Activated CD8-positive, alpha-beta memory T cell treated with anti-CD3 and anti-CD28 coated beads, Interleukin-2, amount 10 ng/mL, durations not matched to agents 7 days and 5 days (primary cell): ENCODE data around the gene ABCA6. TPM values are rescaled to one million over a fixed set of nuclear protein-coding genes. Genes with fewer than 3 reads are reported as not detected.

Experiments used
- ATAC-seq: fragments of 150-1000 bp; cut with Tn5 transposase; one replicate; pipeline ENCODE4 v1.10.0; 2021; ENCODE audit warnings: moderate library complexity
- CTCF ChIA-PET: fragments of 350-600 bp; sonication (Branson Sonifier 250); formaldehyde crosslinking; loops from one replicate; lab custom pipeline; 2021; ENCODE audit warnings: antibody characterized with exemption; lab: Charles Lee
- DNase-seq: peaks from one replicate; pipeline ENCODE4 v3.0.0-alpha.2; 2020
- H3K27ac Mint-ChIP-seq: one replicate; pipeline ENCODE4 v1.8.0; 2021; ENCODE audit warnings: mild to moderate bottlenecking, mixed read lengths
- H3K27me3 Mint-ChIP-seq: one replicate; pipeline ENCODE4 v1.8.0; 2021; ENCODE audit warnings: mixed read lengths
- H3K36me3 Mint-ChIP-seq: one replicate; pipeline ENCODE4 v1.8.0; 2021; ENCODE audit warnings: mild to moderate bottlenecking, mixed read lengths
- H3K4me1 Mint-ChIP-seq: one replicate; pipeline ENCODE4 v1.8.0; 2021; ENCODE audit warnings: mixed read lengths
- H3K4me3 Mint-ChIP-seq: one replicate; pipeline ENCODE4 v1.8.0; 2021; ENCODE audit warnings: mild to moderate bottlenecking, moderate library complexity, mixed read lengths
- H3K9me3 Mint-ChIP-seq: one replicate; pipeline ENCODE4 v1.8.0; 2022; ENCODE audit warnings: low read depth, mixed read lengths
- total RNA-seq, 2 experiments: library from RNA; stranded (reverse); gene quantifications; one replicate each; pipeline ENCODE4 v1.2.3, GENCODE V29; 2021

The ABCA6 gene
- total RNA-seq, 2 experiments from 2014 or later: 0.21 to 0.29 TPM

DNA sequence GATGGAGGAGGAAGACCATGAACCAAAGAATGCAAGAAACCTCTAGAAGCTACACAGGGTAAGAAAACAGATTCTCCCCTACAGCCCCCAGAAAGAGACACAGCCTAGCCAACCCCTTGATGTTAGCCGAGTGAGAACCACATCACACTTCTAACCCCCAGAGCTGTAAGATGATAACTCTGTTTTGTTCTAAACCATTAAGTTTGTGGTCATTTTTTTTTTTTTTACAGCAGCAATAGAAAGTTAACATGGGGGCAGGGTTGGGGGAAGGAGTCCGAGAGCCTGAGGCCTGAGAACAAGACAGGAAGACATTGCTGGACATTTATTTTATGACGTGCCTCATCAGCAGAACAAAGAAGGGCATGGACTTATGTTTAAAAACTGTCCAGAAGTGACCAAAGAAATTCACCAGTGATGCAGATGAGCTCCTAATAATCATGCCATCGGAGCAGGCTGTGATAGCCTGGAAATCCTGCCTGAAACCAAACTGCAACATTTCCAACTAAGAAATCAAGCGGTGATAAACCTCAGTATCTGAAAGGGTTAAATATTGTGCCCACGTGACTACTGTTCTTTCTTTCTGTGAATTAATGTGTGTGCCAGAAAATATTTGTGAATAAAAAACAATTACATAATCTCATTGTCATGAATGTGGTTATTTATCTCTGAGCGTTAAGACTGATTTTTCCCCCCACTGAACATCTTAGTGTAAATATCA, 82.1 kb downstream of the ABCA6 start:
- CTCF ChIA-PET: no interaction called here
- Mint-ChIP-seq H3K27me3 (peaks cover 6% of the 10 kb centered on the region), H3K36me3 (no peaks in the 10 kb centered on the region), H3K4me1 (no peaks in the 10 kb centered on the region), H3K9me3 (peaks cover 14% of the 10 kb centered on the region), H3K4me3 (no peak overlapping the region), H3K27ac (no peak overlapping the region)
- no peak for DNase-seq
- ATAC-seq: no peak

DNA sequence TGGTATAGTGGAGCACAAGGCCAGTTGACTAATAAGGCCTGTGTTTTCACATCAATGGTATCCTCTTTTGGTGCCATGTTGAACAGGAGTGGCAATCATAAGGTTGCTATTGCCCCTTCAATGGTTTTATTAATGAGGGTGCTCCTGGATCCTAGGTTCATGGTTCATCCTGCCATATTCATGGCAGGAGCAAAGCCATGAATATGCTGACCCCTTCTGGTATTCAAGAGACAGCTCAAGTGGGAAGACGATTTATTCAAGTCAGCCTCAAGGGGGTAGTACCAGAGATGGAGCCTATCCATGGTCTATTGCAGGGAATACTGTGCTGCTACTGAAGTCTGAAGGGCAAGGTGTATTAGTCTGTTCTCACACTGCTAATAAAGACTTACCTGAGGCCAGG, 83.5 kb downstream of the ABCA6 start:
- H3K36me3 Mint-ChIP-seq: no peaks in the 10 kb centered on the region
- CTCF ChIA-PET: no interaction called here

DNA sequence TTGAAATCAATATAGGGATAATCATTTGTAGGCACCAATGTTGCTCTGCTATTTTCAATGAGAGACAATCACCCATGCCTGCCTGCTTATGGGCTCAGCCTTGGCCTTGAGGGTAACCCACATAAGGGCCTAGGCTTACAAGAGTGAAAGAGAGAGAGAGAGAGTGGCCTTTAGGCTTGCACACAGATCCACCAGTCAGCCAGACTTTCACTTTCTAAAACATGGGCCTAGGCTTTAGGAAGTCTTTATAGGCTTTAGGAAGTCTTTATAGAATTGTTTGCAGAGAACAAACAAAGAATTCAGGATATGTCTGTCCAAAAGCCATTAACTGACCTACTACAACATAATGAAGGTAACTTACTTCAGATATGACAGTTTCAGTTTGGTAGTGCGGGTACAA, 84.4 kb downstream of the ABCA6 start:
- no peak for ATAC-seq
- H3K9me3 Mint-ChIP-seq: peaks cover 14% of the 10 kb centered on the region
- H3K4me3 Mint-ChIP-seq: no peak overlapping the region
- CTCF ChIA-PET: no interaction called here
- H3K4me1 Mint-ChIP-seq: no peaks in the 10 kb centered on the region
- DNase-seq: no peak
- H3K27me3 Mint-ChIP-seq: peaks cover 6% of the 10 kb centered on the region
- no peaks in the 10 kb centered on the region for H3K36me3 Mint-ChIP-seq
- H3K27ac Mint-ChIP-seq: no peak overlapping the region

More for the DNA sequence above, 83.5 kb downstream of the ABCA6 start:
- Mint-ChIP-seq H3K9me3 (peaks cover 14% of the 10 kb centered on the region), H3K27me3 (peaks cover 6% of the 10 kb centered on the region), H3K4me3 (no peak overlapping the region), H3K4me1 (no peaks in the 10 kb centered on the region), H3K27ac (no peak overlapping the region)
- no peak for DNase-seq
- no peak for ATAC-seq

DNA sequence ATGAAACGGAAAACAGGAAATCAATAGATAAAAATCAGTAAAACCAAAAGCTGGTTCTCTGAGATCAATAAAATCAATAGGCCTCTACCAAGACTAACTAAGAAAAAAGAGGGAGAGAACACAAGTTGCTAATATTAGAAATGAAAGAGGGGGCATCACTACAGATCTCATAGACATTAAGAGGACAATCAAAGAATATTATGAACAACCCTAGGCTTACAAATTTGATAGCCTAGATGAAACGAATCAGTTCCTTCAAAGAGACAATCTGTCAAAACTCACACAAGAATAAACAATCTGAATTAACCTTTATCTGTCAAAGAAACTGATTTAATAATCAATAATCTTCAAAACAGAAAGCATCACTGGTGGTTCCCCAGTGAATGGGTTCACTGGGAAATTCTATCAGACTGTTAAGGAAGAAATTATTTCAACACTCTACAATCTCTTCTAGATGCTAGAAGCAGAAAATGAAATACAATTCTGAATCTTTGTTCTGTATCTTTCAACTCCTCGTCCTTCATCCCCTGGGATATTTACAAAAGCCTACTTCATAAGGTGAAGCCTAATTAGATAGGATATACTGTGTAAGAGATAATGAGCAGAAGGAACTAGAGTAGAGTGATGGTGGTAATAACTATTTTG, 85.4 kb downstream of the ABCA6 start:
- Mint-ChIP-seq H3K27me3 (peaks cover 6% of the 10 kb centered on the region), H3K4me1 (no peaks in the 10 kb centered on the region), H3K4me3 (no peak overlapping the region), H3K36me3 (no peaks in the 10 kb centered on the region), H3K9me3 (peaks cover 14% of the 10 kb centered on the region), H3K27ac (no peak overlapping the region)
- no peak for DNase-seq
- no peak for ATAC-seq
- CTCF ChIA-PET: no interaction called here

DNA sequence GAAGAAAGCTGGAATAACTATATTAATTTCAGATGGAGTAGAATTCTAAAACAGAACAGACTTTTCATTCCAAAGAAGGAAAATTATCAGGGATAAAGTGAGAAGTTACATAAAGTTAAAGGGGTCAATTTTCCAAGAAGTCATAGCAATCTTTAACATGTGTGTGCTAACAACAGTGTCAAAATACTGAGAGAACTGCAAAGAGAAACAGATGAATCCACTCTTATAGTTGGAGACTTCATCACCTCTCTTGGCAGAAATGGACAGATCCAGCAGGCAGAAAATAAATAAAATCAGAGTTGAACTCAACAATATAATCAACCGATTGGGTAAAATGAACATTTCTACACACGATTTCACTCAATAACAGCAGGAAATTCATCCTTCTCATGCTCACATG, 86.4 kb downstream of the ABCA6 start:
- no peak overlapping the region for H3K27ac Mint-ChIP-seq
- no peak overlapping the region for H3K4me3 Mint-ChIP-seq
- peaks cover 14% of the 10 kb centered on the region for H3K9me3 Mint-ChIP-seq
- DNase-seq (no peak), ATAC-seq (no peak)
- peaks cover 6% of the 10 kb centered on the region for H3K27me3 Mint-ChIP-seq
- CTCF ChIA-PET: no interaction called here
- H3K36me3 Mint-ChIP-seq: no peaks in the 10 kb centered on the region
- no peaks in the 10 kb centered on the region for H3K4me1 Mint-ChIP-seq

DNA sequence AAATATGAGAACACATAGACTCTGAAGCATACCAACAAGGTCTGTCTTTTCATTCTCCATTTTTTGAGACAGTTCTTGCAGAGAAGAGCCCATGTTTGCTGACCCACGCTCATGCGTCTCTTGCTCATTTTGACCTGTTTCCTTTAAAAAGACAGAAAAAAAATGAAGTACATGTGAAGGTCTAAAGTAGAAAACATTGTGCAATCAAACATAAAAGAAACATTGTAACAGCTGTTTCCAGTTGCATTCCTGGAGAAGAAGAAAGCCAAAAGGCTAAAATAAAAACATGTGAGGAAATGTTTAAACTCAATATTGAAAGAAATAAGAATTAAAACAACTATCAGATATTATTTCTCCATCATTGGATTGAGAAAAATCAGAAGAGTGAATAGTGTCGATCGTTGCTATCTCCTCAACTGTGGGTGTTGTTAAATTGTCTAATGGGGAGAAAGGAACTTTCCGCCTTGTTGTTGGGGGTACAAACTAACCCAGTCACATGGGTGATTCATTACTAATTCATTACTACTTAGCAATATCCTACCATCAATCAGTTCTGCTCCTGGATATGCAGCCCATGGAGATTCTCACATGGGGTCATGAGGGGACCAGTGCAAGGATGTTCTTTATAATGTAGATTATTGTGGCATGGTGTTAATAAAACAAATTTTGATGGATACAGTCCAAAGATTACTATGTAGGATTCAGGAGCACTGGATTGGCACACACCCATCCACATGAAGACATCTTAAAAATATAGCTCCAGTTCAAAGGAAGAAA, 90.5 kb downstream of the ABCA6 start:
- no peaks in the 10 kb centered on the region for H3K36me3 Mint-ChIP-seq
- DNase-seq (no peak), ATAC-seq (no peak)
- H3K4me1 Mint-ChIP-seq: peaks cover 2% of the 10 kb centered on the region
- H3K27ac Mint-ChIP-seq: no peak overlapping the region
- H3K9me3 Mint-ChIP-seq: peaks cover 3% of the 10 kb centered on the region
- peaks cover 3% of the 10 kb centered on the region for H3K27me3 Mint-ChIP-seq
- CTCF ChIA-PET: no interaction called here
- no peak overlapping the region for H3K4me3 Mint-ChIP-seq

DNA sequence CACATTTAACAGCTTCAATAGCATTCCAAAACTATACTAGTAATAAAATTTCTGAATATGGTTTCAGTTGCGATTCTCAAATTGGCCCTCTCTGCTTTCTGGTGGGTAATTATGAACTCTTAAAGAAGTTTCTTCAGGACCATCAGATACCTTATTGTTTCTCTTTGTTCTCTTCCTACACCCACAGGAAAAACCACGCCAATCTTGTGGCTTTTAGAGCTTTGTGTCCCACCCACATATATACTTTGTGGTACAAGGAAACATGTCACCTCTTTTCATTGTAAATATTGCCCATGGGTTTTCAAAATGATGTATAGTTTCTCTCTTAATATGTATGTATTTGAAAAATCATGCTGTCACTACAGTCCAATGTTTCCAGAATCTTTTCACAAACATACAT, 93.1 kb downstream of the ABCA6 start:
- no peak for DNase-seq
- Mint-ChIP-seq H3K4me1 (peaks cover 2% of the 10 kb centered on the region), H3K27ac (no peak overlapping the region), H3K36me3 (no peaks in the 10 kb centered on the region), H3K9me3 (no peaks in the 10 kb centered on the region), H3K4me3 (no peak overlapping the region), H3K27me3 (peaks cover 3% of the 10 kb centered on the region)
- no peak for ATAC-seq
- CTCF ChIA-PET: no interaction called here

DNA sequence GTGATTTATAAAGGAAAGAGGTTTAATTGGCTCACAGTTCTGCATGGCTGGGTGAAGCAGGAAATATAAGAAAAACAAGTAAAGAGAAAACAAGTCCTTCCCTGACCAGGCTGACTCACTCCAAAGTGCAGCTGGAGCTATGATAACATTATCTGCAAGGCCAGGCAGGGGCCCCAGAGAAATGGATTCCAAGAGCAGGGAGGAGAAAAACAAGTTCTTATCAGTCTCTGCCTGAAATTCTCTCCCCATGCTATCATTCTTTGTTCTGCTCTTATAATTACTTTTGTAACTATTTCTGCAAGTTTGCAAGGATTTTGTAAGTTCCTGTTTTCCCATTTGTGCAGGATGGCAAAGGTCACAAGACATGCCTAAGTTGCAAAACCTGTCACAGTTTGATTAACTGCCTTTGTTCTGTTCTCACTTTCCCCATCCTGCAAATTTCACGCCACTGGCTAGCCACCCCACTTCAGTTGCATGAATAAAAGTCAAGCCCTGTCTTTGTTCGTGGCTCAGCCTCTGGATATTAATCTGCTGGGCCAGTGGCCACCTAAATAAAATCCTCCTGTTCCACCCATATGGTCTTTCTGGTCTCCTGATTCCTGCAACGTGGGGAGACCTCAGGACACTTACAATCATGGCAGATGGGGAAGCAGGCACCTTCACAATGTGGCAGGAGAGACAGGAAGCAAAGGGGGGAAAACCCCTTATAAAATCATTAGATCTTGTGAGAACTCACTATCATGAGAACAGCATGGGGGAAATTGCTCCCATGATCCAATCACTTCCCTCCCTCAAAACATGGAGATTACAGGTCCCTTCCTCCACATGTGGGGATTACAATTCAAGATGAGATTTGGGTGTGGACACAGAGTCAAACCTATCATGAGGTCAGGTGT, 94.1 kb downstream of the ABCA6 start:
- CTCF ChIA-PET: no interaction called here
- no peak overlapping the region for H3K4me3 Mint-ChIP-seq

DNA sequence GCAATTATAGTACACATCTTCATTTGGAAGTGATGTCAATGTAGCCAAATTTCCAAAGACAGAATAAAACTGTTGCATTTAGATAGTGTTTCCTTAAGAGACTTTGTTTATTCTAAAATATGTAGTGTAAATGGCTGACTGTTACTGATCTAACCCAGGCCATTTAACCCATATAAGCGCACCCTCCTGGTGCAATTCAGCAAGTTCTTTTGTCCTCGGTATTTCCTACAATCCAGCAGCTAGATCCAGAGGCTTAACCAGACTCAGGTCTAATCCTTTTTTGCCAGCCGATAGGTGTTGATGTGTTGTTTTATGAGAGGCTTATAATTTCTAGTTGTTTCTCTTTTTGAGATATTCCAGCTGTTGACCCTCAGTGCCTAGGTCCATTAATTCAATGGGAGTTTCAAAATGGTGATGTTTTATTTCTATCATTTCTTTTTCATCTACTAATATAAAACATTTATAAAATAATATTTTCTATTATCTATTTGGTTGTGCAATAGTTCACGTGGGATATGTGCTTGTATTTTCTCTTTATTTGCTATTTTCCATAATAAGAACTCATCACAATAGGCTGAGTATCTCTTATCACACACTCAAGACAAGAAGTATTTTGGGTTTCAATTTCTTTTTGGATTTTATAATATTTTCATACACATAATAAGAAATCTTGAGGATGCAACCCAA, 95.4 kb downstream of the ABCA6 start:
- CTCF ChIA-PET: no interaction called here
- Mint-ChIP-seq H3K27me3 (peaks cover 3% of the 10 kb centered on the region), H3K4me3 (no peak overlapping the region), H3K36me3 (no peaks in the 10 kb centered on the region), H3K27ac (no peak overlapping the region), H3K4me1 (peaks cover 2% of the 10 kb centered on the region), H3K9me3 (no peaks in the 10 kb centered on the region)
- ATAC-seq (no peak), DNase-seq (no peak)

More for the DNA sequence above, 94.1 kb downstream of the ABCA6 start:
- DNase-seq (no peak), ATAC-seq (no peak)
- Mint-ChIP-seq H3K9me3 (no peaks in the 10 kb centered on the region), H3K27me3 (peaks cover 3% of the 10 kb centered on the region), H3K4me1 (peaks cover 2% of the 10 kb centered on the region), H3K27ac (no peak overlapping the region), H3K36me3 (no peaks in the 10 kb centered on the region)

DNA sequence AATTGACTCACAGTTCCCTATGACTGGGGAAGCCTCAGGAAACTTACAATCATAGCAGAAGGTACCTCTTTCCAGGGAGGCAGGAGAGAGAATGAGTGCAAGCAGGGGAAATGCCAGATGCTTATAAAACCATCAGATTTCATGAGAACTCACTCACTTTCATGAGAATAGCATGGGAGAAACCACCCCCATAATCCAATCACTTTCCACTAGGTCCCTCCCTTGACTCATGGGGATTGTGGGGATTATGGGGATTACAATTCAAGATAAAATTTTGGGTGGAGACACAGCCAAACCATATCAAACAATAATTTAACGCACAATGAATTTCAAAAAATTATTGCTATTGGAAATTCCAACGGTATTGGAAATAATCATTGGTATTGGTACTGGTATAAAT, 96.0 kb downstream of the ABCA6 start:
- no peaks in the 10 kb centered on the region for H3K36me3 Mint-ChIP-seq
- peaks cover 2% of the 10 kb centered on the region for H3K4me1 Mint-ChIP-seq
- DNase-seq (no peak), ATAC-seq (no peak)
- H3K9me3 Mint-ChIP-seq: no peaks in the 10 kb centered on the region
- H3K27ac Mint-ChIP-seq: no peak overlapping the region
- no peak overlapping the region for H3K4me3 Mint-ChIP-seq
- no peaks in the 10 kb centered on the region for H3K27me3 Mint-ChIP-seq
- CTCF ChIA-PET: no interaction called here

DNA sequence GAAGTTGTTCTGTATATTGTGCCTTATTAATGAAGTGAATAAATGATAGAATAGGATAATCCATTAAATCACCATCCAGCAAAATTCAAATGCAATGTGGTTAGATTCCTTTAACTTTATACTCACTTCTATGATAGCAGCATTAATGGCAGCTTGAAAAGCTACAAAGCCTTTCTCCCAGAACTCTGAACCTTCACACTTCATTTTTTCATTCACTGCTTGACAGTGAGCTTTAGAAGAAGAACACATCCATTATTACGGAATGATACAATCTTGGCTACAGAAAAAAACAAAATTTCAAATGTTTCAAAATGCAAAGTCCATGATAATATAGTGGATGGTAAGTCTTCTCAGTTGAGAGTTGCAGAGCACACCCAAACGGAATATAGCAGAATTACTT, 97.3 kb downstream of the ABCA6 start:
- no peak overlapping the region for H3K4me3 Mint-ChIP-seq
- CTCF ChIA-PET: no interaction called here

DNA sequence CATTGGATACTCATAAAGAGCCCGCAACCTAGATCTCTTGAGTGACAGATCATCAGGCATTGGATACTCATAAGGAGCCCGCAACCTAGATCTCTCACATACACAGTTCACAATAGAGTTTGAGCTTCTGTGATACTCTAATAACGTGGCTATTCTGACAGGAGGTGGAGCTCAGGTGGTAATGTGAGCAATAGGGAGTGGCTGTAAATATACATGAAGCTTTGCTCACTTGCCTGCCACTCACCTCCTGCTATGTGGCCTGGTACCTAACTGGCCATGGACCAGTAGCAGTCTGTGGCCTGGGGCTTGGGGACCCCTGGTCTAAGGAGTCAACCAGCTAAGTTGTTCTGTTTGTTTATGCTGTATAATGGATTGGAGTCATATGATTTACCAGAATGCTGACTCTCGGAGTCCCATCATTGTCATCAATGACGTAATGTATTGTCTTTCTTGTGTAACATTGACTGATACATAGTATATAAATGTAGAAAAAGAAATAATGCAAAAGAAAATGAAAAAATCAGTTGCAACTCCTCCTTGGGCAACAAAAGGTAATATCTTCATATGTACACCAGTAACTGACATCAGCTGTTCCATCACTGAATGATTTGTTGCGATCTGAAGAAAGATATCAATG, 98.5 kb downstream of the ABCA6 start:
- ATAC-seq: no peak
- Mint-ChIP-seq H3K27ac (no peak overlapping the region), H3K9me3 (no peaks in the 10 kb centered on the region), H3K27me3 (no peaks in the 10 kb centered on the region), H3K4me1 (no peaks in the 10 kb centered on the region), H3K36me3 (no peaks in the 10 kb centered on the region), H3K4me3 (no peak overlapping the region)
- CTCF ChIA-PET: no interaction called here
- DNase-seq: no peak

More for the DNA sequence above, 97.3 kb downstream of the ABCA6 start:
- no peak for DNase-seq
- ATAC-seq: no peak
- no peaks in the 10 kb centered on the region for H3K9me3 Mint-ChIP-seq
- no peak overlapping the region for H3K27ac Mint-ChIP-seq
- no peaks in the 10 kb centered on the region for H3K36me3 Mint-ChIP-seq
- H3K4me1 Mint-ChIP-seq: peaks cover 2% of the 10 kb centered on the region
- no peaks in the 10 kb centered on the region for H3K27me3 Mint-ChIP-seq
